Gastrocnemius medialis (tissue), 4 donors: ENCODE results near the gene ROBO2.

Experiments
- CTCF ChIP-seq, 5 experiments: fragments of 450-650 bp in 3 of 5; fragments of 200-600 bp in 2 of 5; sonication (generic) in 2 of 5; IDR thresholded peaks in 4 of 5; conservative IDR thresholded peaks in 1 of 5; 1 replicate in 4 of 5; 2 replicates in 1 of 5; pipeline ENCODE4 v1.5.1; 2016 to 2019; ENCODE audit warnings: antibody characterized with exemption in 5 of 5, mild to moderate bottlenecking in 3 of 5, moderate library complexity in 3 of 5
- POLR2A ChIP-seq, 2 donors: fragments of 450-650 bp; IDR thresholded peaks; one replicate each; pipeline ENCODE4 v1.6.1; 2017; ENCODE audit warnings: antibody characterized with exemption in 2 of 2, mild to moderate bottlenecking in 2 of 2, moderate library complexity in 2 of 2

GRCh38 chr3:77040926-77041722 lies 1.2 kb downstream of the ROBO2 start:
- no peak for TF ChIP-seq POLR2A (IDR thresholded peaks at IDR 0.05)
- no peak for TF ChIP-seq CTCF (IDR thresholded peaks at IDR 0.05 in 4 of 5, conservative IDR thresholded peaks at IDR 0.05 in 1 of 5)
